COLO829 (cell line): ENCODE measurements around the gene SLC25A46.
"Not testable (repeated sequence)": the region's sequence is repeated elsewhere in the genome, so short reads cannot be mapped to it uniquely, and the experiment has no call there.

Source experiments
- DNase-seq: peaks from one replicate; pipeline ENCODE4 v3.0.0; 2012; ENCODE audit warnings: low spot score

SLC25A46 gene

GRCh38 chr5:110738812-110739651, at the start of gene SLC25A46:
TSS of gene SLC25A46 (plus strand) at chr5:110739007. CDS start at chr5:110739120, 113 bp downstream.
- peak; percentile 70 for DNase-seq

DNA sequence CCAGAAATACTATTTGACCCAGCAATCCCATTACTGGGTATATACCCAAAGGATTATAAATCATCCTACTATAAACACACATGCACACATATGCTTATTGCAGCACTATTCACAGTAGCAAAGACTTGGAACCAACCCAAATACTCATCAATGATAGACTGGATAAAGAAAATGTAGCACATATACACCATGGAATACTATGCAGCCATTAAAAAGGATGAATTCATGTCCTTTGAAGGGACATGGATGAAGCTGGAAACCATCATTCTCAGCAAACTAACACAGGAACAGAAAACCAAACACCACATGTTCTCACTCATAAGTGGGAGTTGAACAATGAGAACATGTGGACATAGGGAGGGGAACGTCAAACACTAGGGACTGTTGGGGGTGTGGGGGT, 48.2 kb upstream of the SLC25A46 start:
- DNase-seq: not testable (repeated sequence)

DNA sequence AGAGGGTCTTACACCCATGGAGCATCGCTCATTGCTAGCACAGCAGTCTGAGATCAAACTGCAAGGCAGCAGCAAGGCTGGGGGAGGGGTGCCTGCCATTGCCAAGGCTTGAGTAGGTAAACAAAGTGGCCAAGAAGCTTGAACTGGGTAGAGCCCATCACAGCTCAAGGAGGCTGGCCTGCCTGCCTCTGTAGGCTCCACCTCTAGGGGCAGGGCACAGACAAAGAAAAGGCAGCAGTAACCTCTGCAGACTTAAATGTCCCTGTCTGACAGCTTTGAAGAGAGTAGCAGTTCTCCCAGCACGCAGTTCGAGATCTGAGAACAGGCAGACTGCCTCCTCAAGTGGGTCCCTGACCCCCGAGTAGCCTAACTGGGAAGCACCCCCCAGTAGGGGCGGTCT, 46.1 kb upstream of the SLC25A46 start:
- DNase-seq: not testable (repeated sequence)

DNA sequence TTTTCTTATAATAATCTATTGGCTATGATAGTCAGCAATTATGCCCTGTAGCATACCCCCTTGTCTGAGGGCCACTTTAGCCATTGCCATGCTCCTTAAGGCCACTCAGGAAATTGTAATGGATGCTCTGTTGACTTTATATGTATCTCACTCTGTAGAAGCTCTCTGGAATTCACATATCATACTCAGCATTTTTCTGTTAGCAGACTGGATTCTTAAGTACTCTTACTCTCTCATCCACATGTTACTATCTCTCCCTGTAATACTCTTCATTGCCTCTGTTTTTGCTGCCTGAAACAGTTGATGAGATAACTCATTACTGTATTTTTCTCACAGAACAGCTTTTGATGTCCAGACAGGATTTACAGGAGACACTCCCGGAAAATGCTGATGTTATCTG, 36.5 kb upstream of the SLC25A46 start:
- no peak for DNase-seq

DNA sequence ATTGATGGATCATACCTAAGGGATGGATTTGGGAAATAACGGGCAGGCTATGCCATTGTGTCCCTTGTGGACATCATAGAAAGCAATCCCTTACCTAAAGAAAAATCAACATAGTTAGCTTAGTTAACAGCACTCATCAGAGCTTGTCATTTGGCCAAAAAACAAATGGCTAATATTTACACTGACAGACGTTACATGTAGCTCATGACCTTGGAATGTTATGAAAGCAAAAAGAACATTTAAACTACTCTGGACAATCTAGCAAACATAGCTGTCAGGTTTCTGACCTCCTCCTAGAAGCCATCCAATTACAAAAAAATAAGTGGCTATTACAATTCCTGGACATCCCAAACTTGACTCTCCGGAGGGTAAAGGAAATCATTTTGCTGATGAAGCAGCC, 36.1 kb upstream of the SLC25A46 start:
- DNase-seq: no peak

DNA sequence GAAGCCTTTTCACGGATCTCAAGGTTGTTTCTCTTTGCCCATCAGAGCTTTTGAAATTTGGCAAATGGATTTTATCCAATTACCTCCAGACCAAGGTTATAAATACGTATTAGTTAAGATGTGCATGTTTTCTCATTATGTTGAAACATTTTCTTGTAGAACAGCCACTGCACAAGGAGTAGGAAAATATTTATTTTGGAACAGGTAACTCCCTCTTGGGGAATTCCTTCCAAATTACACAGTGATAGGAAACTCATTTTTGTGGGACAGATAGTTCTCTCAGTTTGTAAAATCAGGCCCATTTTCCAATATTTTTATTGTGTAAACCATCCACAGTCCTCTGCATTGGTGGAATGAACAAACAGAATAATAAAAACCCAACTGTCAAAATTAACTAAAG, 35.3 kb upstream of the SLC25A46 start:
- DNase-seq: no peak

DNA sequence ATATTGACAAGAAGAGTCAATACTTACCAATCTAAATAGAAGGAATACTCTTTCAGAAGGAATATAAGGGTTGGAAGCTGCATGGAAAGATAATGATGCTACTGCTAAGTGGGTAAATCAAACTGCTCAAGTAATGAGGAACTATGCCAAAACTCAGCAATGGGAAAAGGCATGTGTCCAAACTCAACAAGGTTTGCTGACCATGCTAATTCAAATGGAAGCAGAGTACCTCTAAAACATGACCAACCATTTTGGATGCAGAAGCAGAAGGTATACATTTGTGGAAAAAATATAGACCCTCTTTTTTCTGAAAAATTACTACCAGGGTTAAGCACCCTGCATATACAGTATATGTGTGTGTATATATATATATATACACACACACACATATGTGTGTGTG, 33.5 kb upstream of the SLC25A46 start:
- no peak for DNase-seq

DNA sequence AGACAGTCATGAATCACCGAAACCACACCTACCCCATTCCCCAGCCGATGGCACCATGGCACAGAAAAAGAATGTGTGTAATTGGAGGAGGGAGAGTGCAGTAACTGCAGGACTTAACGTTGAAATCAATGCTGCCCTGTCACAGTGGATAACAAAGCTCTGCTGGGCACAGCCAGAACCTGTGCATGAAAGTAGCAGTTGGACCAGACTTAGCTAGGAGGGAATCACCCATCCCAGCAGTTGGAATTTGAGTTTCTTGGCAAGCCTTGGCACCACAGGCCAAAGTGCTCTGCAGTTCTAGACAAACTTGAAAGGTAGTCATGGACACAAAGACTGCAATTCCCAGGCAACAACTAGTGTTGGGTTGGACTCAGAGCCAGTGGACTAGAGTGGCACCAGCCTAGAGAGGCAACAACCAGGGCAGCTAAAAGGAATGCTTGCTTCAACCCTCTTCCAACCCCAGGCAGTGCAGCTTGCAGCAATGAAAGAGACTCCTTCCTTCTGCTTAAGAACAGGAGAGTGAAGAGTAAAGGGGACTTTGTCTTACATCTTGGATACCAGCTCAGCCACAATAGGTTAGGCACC, 31.5 kb upstream of the SLC25A46 start:
- no peak for DNase-seq

DNA sequence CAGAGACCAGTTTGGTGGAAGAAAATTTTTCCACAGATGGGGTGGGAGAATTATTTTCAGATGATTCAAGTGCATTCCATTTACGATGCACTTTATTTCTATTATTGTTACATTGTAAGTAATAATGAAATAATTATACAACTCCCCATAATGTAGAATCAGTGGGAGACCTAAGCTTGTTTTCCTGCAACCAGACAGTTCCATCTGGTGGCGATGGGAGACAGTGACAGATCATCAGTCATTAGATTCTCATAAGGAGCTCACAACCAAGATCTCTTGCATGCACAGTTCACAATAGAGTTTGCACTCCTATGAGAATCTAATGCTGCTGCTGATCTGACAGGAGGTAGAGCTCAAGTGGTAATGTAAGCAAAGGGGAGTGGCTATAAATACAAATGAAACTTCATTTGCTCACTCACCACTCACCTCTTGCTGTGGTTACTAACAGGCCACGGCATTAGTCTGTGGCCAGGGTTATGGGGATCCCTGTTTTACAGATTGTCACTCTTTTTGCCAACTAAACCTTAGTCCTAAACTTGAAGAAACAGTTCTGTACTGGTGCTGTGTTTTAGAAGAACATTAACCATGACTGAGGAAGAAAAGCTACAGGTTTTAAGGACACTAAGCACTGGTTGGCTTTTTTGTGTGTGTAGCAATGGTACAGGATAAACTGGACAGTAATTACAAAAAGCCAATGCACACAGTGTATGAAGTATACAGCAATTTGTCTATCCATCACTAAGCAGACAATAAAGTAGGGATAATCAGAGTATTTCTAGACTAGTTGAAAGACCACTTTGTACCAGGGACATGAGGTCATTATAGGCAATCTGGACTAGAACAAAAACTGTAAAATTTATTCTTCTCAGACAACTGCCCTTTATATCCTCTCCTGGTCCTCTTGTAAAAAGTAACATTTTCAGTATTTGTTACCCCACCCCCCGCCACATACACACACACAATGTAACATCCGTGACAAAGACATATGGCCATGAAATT, 22.3 kb upstream of the SLC25A46 start:
- DNase-seq: no peak

GRCh38 chr5:110718311-110718710, 20.5 kb upstream of the SLC25A46 start:
- DNase-seq: no peak

DNA sequence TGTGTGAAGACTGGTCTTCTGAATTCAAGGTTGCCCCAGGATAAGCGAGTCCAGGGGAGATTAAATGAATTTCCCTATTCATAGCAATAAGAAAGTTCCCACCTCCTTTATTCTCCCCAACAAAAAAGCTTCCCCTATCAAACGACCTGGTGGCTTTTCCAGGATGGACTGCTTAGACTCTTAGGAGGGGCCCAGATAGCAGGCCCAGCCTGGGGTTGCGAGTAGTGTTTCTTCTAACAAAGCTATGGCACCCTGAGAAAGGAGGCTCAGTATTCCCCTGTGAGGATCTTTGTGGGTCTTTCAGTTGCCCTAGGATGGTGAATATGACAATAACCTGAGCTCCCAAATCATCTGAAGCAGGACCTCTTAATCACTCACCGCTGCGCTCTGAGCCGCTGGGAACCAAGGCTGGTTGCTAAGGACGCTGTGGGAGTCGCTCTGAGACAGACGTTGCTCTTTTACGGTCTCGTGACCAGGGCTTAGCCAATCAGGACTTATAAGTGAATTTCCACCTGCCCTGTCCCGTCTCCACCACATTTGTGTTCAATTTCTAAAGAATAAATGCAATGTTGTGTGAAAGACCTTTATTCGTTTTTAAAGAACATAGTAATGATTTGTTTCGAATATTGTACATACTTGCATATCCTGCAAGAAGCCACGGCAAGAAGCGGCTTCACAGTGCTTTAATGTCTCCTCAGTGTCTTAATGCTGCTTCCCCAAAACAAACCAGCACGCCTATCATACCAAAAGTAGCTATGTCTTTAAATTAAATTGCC, 12.4 kb upstream of the SLC25A46 start, which contains the start of gene TMEM232:
Gene TMEM232, minus strand, starts transcription at position 423 of the 776 bp plus-strand sequence. CDS start 59,319 bp downstream, outside the sequence.
- no peak for DNase-seq

GRCh38 chr5:110727025-110727314, 11.8 kb upstream of the SLC25A46 start:
- no peak for DNase-seq

DNA sequence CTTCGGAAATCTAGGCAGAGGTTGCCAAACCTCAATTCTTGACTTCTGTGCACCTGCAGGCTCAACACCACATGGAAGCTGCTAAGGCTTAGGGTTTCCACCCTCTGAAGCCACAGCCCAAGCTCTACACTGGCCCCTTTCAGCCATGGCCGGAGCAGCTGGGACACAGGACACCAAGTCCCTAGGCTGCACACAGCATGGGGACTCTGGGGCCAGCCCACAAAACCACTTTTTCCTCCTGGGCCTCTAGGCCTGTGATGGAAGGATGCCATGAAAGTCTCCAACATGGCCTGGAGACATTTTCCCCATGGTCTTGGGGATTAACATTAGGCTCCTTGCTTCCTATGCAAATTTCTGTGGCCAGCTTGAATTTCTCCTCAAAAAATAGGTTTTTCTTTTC, 7.3 kb upstream of the SLC25A46 start:
- not testable (repeated sequence) for DNase-seq

DNA sequence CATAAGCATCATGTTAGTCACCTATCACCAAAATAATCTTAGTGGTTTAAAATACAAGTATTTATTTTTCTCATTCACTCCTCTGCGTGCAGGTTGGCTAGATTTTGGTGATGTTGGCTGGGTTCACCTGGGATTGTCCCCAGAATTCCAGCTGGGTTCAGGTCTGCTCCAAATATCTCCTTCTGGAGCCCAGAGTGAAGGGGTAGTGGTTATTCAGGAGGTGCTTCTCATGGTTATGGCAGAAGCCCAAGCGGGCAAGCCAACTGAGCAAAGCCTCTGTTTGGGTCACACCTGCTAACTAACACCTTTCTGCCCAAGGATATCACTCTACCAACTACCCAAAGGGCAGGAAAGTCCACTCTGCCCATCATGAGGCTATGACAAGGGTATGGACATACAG, 4.7 kb upstream of the SLC25A46 start:
- DNase-seq: no peak

DNA sequence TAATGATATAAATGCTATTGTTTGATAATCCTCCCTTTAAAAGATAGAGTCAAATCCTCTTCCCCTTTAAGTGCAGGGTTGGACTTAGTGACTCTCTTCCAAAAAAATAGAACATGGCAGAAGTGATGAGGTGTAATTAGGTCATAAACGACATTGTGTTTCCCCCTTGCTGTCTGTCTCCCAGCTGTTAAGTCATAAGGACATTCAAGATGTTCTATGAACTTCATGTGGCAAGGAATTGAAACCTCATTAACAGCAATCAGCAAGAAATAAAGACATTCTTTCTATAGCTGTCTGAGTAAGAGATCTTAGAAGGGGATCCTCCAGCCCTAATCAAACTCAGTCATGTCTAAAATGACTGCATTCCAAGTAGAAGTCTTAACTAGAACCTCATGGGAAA, 3.3 kb upstream of the SLC25A46 start:
- DNase-seq: no peak

GRCh38 chr5:110736753-110737152, 2.1 kb upstream of the SLC25A46 start:
- DNase-seq: peak; percentile 1

DNA sequence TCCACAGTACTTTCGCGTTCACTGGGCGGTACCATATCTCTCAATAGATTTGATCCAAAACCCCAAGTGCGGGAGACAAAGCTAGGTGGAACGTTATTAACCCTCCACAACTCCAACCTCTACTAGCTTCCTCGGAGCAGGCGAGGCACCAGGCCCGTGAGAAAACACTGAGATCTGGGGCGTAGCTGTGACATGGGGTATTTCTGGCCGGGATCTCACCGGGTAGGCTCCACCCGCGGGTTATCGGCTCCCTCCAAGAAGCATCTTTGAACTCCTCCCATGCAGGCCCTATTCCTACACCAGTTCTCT, 350 bp upstream of the SLC25A46 start:
- DNase-seq: no peak

DNA sequence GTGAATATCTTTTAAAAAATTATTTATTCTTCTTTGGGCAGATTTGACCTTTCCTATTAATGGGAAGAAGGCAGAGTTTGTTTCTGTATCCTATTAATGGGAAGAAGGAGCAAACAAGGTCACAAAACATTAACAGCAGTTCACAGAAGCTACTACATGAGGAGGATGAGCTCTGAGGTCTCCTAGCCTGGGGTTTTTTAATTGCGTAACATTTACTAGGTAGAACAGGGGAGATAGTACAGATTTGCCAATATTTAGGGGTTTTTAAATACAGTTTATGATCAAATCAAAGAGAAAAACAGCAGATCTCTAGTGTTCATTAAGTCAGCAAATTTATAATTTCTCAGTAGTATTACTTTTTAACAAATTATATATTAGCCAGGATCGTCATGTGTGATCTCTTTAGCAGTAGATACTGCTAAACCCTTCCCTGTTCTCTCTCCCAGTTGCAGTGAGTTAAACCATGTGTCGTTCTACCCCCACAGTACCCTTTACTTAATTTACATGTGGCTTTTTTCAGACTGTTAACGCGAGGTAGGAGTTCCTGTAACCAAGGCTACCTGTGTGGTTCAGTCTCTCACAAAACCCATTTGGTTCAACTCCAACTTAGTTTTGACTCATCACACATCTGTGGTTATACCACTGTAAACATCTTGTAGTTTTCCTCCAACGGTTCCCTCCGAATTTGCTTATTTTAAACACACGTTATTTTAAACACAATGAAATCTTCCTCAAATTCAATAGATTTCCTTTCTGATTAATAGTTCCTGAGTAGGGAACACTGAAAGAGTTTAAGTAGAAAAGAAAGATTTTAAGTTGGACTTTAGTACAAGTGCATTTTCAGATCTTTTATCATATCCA, 13.3 kb downstream of the SLC25A46 start:
- no peak for DNase-seq

DNA sequence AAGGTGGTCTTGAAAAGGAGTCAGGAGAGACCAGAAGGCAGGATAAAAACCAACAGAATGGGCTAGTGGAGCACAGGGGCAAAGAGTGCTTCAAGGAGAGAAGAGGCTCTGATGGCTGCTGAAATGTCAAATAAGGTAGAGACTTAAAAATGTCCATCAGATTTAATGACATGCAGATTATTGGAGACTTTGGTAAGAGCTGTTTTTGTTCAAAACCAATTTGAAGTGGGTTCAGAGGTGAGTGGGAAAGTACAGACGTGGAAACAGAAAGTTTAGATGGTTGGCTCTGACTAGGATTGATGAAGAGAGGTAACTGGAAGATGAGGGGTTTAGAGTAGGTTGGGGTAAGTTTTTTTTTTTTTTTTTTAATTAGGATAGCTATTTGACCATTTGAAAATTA, 14.1 kb downstream of the SLC25A46 start:
- no peak for DNase-seq

GRCh38 chr5:110753600-110753999, 14.8 kb downstream of the SLC25A46 start:
- no peak for DNase-seq

DNA sequence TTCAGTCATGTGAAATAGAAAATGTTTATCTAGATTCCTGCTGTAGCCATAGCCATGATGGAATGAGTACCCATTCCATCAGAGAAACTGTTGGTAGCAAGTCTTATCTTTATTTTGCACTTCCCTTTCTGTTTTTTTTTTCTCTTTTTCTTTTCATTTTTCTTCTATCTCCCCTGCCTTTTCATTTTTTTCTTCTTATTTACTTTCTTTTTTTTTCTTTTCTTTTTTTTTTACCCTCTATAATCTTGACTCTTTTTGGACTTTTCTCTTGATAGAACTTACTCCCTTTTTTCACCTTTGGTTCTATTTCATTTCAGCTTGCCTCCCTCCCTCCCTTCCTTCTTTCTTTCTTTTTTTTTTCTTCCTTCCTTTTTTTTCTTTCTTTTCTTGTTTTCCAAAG, 15.4 kb downstream of the SLC25A46 start:
- DNase-seq: no peak
